Eye (tissue), 1 donor: ENCODE data around the gene APBB1IP.
A peak's percentile ranks its signal among the peaks of the same experiment; 100 is the strongest.
"Not testable (repeated sequence)": the region's sequence is repeated elsewhere in the genome, so short reads cannot be mapped to it uniquely, and the experiment has no call there.

ENCODE experiments used
- DNase-seq: peaks from one replicate; pipeline ENCODE4 v3.0.0-alpha.2; 2015

Gene APBB1IP

GRCh38 chr10:26479766-26480492 is 41.8 kb downstream of the APBB1IP start:
- no peak for DNase-seq

GRCh38 chr10:26481315-26481692 is 43.2 kb downstream of the APBB1IP start:
- no peak for DNase-seq

DNA sequence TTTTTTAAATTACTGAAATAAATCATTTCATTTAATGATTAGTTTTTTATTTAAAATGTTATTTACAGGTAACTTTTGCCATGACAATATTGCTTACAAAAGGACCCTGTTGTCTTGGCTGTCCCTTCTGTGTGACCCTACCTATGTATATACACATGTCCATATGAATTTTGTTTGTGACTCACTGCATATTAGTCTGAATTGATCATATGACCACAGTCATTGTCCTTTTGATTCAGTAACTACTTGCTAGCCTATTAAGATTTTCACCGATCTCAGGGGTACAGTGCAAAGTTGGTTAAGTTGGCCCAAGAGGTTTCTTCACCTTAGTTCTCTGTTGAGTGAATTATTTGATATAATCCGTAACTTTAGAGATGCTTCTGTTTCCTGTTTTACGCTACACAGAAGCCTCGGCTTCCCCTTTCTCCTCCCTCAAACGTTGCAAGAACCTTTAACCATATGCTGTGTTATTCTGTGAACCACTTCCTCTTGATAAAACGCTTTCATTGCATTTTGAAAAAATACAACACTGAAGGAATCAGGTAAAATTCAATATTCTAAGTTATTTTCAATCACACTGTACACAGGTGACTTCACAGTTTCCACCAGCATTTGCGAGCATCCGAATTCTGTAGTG is 43.9 kb downstream of the APBB1IP start:
- no peak for DNase-seq

DNA sequence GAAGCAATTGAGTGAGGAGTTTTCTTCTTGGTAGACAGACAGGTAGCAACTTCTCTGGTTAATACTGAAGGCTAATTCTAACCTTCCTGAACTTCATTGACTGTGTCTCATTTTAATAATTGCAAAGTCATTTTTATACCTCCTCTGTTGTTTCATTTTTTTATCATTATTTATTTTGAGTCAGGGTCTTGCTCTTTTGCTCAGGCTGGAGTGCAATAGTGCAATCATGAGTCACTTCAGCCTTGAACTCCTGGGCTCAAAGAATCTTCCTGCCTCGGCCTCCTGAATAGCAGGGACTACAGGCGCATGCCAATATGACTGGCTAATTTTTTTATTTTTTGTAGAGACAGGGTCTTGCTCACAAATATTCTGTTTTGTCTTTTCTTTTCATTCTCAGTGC is 45.4 kb downstream of the APBB1IP start:
- DNase-seq, result no peak

GRCh38 chr10:26485150-26485941 is 47.2 kb downstream of the APBB1IP start:
- DNase-seq, result peak; percentile 58

DNA sequence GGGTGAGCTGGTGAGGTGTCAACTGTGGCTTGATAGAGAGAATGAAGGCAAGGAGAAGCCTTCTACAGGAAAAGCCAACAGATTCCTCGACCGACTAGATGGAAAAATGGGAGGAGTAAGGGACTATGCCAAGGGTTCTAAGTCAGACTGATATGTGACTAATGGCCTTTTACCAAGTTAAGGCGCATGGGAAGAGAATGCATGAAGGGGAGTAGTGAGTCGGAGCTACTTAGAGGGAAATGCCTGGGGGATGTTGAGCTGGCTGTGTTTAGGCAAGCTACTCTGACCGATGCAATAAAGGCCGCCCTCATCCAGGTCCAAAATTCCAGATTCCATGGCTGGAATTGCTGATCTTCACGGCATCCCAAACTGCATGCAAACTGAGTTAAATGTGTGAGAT is 48.2 kb downstream of the APBB1IP start:
- DNase-seq, result no peak

DNA sequence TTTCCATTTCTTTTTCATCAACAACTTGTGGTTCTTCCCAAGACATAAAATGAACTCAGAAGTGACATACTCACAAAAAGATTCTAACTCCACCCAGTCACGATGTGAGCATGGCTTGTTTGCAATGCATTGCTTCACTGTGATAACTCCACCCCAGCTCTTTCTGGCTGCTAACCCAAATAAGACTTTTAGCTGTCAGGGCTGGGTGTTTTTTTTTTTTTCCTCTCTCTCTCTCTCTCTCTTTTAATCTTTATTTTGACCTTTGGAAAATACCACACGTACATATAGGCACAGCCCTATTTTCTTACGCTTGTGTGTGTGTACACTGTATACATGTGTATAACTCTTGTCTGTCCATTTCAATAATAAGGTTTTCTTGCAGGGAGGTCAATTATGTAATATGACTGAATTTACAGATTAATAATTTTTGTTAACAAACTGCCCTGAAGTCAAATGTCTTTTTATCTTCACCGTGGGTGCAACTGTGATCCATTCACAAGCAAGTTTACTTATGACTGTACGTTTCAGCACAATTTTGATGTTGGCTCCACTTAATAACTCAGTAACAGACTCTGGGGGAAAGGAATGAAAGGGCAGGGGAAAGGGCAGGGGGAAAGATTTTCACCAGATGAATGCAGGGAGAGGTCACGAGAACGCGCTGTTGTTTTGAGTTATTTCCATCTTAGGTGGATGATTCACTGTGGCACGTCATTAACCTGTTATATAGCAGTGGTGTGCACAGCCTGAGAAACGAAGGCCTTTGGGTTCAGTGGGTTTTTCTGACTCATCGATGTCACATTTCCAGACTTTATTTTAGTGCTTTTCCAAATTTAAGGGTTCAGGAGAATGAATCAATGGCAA is 49.1 kb downstream of the APBB1IP start:
- DNase-seq, result peak; percentile 46

DNA sequence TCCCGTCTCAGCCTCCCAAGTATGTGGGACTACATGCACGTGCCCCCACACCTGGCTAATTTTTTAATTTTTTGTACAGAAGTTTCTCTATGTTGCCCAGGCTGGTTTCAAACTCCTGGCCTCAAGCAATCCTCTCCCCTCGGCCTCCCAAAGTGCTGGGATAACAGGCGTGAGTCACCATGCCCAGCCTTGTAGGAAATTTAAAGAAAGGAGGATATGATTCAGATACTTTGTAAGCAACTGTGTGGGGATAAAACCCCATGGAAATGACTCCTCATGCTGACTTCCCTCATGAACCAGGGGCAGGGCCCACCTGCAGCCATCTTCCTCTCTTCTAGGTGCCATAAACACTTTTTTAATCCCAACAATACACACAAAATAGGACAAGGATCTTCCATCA is 50.2 kb downstream of the APBB1IP start:
- no peak for DNase-seq

DNA sequence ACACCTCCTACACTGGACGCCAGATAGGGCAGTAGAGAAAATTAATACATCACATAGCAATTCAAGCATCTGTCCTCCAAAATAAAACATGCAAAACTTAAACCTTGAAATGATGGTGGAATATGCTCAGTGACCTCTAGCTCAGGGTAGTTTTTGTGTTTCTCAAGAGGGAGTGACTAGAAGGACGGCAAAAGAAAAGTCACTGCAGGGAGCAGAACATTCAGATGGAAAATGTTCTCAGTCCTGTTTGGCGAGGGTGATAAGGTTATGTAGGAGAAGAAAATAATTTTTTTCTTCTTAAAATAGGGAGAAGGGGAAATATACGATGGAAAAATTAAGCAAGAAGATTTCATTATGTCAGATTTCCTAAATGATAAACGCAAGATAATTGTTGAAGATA is 50.9 kb downstream of the APBB1IP start:
- no peak for DNase-seq

DNA sequence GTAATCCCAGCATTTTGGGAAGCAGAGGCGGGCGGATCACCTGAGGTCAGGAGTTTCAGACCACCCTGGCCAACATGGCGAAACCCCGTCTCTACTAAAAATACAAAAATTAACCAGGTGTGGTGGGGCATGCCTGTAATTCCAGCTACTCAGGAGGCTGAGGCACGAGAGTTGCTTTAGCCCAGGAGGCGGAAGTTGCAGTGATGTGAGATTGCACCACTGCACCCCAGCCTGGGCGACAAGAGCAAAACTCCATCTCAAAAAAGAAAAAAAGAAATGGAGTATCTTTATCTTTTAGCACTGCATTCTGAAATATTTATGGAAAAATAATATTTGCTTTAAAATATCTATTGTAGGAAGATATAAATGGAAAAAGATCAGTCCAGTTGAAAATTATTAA is 52.2 kb downstream of the APBB1IP start:
- not testable (repeated sequence) for DNase-seq

DNA sequence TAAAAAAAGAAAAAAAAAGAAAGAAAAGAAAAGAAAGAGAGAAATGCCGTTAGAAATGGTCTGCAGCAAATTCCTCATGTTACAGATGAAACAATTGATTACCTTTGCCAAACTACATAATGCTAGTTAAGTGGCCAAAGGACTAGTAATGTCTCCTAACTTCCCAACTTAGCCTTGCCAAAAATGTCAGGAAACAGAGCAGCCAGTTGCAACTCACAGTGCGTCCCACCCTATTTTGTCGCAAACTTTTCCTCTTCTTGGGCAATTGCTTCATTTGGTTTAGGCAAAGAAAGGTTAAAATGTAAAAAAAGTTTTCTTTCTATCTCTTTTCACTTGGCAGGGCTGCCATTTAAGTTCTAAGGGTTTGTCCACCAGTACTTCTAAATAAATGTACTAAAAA is 53.1 kb downstream of the APBB1IP start:
- no peak for DNase-seq

DNA sequence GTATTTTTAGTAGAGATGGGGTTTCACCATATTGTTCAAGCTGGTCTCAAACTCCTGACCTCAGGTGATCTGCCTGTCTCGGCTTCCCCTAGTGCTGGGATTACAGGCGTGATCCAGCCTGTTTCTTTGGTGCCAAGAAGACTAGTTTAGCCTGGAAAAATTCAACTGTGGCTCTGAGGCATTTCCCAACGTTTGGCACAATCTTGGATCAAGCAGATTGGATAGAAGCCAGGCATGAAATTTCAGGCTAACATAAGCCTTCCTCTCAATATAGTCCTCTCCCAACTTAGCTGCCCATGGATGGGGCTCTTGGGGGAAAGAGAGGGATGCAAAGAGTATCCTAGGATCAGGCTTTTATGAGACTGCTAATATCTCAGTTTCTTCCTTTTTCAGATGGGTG is 53.8 kb downstream of the APBB1IP start:
- DNase-seq, result no peak

DNA sequence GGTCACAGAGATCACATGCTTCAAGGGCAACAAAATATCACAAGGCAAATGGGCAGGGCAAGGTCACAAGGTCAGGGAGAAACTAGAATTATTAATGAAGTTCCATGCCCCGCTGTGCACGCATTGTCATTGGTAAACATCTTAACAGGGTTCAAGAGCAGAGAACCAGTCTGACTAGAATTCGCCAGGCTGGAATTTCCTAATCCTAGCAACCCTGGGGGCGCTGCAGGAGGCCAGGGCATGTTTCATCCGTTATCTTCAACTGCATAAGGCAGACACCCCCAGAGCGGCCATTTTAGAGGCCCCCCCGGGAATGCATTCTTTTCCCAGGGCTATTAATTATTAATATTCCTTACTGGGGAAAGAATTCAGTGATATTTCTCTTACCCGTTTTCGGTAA is 54.6 kb downstream of the APBB1IP start:
- not testable (repeated sequence) for DNase-seq

- no peak for DNase-seq
These were observed 55.9 kb downstream of the APBB1IP start for GRCh38 chr10:26494018-26494417.

GRCh38 chr10:26499426-26499825 is 61.3 kb downstream of the APBB1IP start:
- no peak for DNase-seq

DNA sequence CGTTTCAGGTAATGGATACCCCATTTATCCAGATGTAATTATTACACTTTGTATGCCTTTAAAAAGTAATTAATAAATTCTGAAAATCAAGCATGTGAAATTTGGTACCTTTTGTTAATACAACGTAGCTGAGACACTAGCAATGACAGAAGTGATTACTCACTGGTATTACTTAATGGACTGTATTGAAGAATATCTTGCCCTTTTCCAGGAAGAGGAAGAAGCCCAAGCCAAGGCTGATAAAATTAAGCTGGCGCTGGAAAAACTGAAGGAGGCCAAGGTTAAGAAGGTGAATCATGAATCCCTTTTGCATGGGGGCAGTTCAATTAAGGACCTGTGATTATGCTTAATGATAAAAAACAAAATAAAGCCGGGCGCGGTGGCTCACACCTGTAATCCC is 64.8 kb downstream of the APBB1IP start:
- no peak for DNase-seq

GRCh38 chr10:26503911-26504310 is 65.8 kb downstream of the APBB1IP start:
- DNase-seq, result no peak

DNA sequence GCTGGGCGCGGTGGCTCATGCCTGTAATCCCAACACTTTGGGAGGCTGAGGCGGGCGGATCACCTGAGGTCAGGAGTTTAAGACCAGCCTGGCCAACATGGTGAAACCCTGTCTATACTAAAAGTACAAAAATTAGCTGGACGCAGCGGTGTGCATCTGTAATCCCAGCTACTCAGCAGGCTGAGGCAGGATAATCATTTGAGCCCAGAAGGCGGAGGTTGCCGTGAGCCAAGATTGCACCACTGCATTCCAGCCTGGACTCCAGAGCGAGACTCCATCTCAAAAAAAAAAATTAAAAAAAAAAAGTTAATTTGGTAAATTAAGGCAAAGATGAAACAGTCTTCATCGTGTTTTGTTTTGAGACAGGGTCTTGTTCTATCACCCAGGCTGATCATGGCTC is 66.3 kb downstream of the APBB1IP start:
- not testable (repeated sequence) for DNase-seq

- no peak for DNase-seq
These were observed 67.3 kb downstream of the APBB1IP start for GRCh38 chr10:26505491-26505890.

DNA sequence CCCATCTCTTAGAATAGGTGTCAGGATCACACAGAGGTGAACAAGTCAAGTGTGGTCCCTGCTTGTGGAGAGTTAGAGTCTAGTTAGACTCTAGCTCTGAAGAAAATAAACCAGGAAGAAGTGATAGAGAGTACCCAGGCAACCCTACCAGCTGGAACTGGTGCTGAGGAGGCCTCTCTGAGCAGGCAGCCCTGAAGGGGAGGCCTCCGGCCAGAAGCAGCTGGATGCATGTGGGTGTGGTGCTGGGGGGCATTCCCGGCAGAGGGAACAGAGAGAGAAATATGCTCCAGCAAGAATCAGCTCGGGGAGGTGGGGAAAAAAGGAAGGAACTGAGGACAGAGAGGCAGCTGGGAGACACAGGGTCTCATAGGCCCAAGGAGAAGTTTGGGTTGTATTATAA is 68.6 kb downstream of the APBB1IP start:
- DNase-seq, result no peak

DNA sequence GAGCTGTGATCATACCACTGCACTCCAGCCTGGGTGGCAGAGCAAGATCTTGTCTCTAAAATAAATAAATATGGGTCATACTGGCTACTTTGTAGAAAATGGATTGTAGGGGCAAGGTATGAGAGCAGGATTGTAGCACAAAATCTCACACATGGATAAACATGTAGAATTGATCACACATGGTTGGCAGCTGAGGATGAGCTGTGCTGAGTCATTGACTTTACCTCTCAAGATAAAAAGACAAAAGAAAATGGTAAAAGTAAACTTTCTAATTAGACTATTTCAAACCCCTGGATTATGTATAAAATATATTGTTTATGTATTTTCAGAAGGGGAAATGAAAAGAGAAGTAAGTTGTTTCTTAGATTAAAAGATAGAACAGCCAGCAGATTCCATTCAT is 69.3 kb downstream of the APBB1IP start:
- DNase-seq, result peak; percentile 14

GRCh38 chr10:26508016-26508415 is 69.9 kb downstream of the APBB1IP start:
- no peak for DNase-seq

DNA sequence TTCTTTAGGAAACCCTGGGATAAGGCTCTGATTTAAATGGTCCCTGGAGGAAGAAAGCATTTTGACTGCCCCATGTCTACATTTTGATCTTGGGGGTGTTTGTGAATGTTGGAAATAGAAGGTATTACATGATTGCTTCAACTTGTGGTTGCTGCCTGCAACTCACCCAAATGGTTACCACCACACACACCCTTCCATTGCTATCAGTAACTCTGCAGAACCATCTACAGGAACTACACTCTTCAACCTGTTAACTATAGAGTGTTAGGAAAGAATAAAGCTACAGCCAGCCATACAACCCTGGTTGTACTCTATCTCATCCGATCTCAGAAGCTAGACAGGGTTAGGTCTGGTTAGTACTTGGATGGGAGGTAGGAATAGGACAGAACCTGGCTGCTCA is 71.2 kb downstream of the APBB1IP start:
- no peak for DNase-seq
